AG04449 (cell line): Measurements from ENCODE around the gene PRH2.

Experiments used
- CTCF ChIA-PET: fragments of 350-600 bp; formaldehyde crosslinking; extraction: SDS; loops from one replicate; lab custom pipeline; 2021; ENCODE audit warnings: antibody characterized with exemption; lab: Yijun Ruan, JAX
- POLR2A ChIA-PET: fragments of 400-600, 350-600 bp; formaldehyde crosslinking; extraction: SDS; loops from one replicate; lab custom pipeline; 2020; ENCODE audit warnings: antibody characterized with exemption, inconsistent platforms; lab: Yijun Ruan, JAX
- DNase-seq: peaks from one replicate; pipeline ENCODE4 v3.0.0-alpha.2; 2010; ENCODE audit warnings: low read depth, low spot score
- H3K4me3 ChIP-seq: 2 replicates; pipeline ENCODE4 v1.5.1; 2011; ENCODE audit warnings: low read depth, mild to moderate bottlenecking, control low read depth, low read length
- TF ChIP-seq, protein P1 (sequence below): IDR thresholded peaks from one replicate; pipeline ENCODE4 v1.5.1; 2011; ENCODE audit warnings: mild to moderate bottlenecking, moderate library complexity, low read length, control low read depth, inconsistent platforms; ENCODE audit not compliant: insufficient read depth; ENCODE audit errors: missing control alignments

PRH2 gene

DNA sequence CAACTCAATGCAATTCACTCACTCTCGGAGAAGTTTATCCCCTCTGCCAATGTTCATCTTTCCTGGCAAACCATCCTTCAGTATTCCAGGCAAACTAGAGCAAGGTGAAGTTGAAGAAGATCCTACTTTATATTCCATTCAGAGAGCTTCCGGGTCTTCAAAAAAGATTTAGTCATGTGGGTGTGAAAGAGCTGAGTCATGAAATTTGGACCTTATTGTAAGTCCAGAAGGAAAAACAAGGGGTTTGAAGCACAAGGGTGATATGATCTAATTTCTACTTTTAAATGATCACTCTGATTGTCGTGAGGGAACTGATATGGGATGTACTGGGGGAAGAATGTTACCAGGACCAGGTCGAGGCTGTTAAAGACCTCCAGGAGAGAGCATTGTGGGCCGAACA lies 2.8 kb upstream of the PRH2 start:
- TF ChIP-seq, protein P1, sequence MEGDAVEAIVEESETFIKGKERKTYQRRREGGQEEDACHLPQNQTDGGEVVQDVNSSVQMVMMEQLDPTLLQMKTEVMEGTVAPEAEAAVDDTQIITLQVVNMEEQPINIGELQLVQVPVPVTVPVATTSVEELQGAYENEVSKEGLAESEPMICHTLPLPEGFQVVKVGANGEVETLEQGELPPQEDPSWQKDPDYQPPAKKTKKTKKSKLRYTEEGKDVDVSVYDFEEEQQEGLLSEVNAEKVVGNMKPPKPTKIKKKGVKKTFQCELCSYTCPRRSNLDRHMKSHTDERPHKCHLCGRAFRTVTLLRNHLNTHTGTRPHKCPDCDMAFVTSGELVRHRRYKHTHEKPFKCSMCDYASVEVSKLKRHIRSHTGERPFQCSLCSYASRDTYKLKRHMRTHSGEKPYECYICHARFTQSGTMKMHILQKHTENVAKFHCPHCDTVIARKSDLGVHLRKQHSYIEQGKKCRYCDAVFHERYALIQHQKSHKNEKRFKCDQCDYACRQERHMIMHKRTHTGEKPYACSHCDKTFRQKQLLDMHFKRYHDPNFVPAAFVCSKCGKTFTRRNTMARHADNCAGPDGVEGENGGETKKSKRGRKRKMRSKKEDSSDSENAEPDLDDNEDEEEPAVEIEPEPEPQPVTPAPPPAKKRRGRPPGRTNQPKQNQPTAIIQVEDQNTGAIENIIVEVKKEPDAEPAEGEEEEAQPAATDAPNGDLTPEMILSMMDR, result no peak
- ChIA-PET CTCF (no interaction called here), POLR2A (no interaction called here)
- no peak for DNase-seq
- H3K4me3 ChIP-seq, result no peak overlapping the region

DNA sequence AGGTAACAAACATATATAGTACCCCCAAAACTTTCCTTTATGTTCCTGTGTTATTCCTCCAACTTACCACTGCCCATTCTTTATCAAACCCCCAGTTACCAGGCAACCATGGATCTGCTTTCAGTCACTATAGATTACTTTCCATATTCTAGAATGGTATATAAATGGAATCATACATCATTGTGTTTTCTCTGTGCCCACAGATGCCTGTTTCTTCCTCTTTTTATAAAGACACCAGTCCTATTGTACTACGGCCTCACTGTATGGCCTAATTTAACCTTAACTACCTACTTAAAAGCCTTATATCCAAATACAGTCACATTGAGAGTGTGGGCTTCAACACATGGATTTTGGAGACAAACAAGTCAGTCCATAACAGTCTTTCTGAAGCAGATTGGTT lies 7.5 kb downstream of the PRH2 start:
- CTCF ChIA-PET, result no interaction called here
- DNase-seq, result no peak
- TF ChIP-seq, protein P1, result no peak
- POLR2A ChIA-PET, result no interaction called here
- H3K4me3 ChIP-seq, result no peak overlapping the region

DNA sequence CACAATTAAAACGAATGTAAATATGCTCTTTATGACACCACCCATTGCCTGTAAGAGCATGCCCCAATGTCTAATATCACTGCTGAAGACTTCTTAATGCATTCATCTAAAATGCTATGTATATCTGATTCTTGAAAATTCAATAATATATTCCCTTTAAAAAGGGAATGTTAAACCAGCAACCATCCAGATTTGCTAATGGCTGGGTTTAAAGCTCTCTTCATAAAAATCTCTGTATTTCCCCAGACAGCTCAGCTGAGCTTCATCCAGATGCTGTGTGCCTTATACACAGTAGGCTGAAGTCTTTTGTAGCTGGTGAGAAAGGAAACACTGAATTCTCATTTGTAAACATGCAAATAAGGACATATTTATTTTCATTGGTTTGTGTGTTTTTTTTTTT lies 10.1 kb downstream of the PRH2 start, which contains the start of gene TAS2R14:
TAS2R14 (minus strand) TSS at position 101 of the 400 bp plus-strand sequence; CDS start at position 45, 56 bp downstream.
- POLR2A ChIA-PET, result no interaction called here
- TF ChIP-seq, protein P1, result no peak
- CTCF ChIA-PET, result no interaction called here
- no peak within 1 kb of the TSS for H3K4me3 ChIP-seq
- no peak for DNase-seq

DNA sequence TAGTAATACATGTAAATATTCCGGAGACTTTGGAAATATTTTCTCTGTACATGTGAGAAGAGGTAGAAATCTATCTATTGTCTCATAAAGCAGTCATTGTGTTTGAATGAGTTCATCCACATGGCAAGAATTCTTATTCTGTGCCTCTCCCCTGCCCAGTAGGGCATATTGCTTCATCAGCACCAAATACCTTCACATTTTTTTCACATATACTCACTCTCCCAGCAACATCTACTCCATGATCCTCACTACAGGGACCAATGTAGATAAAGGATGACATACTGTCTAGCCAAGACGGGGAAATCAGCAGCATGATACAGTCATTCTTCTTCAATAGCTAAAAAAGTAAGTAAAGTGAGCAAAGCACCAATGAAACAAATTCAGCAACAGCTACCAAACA lies 11.4 kb downstream of the PRH2 start:
- no peak overlapping the region for H3K4me3 ChIP-seq
- POLR2A ChIA-PET, result no interaction called here
- DNase-seq, result peak; percentile 70
- TF ChIP-seq, protein P1, result no peak
- CTCF ChIA-PET, result no interaction called here

DNA sequence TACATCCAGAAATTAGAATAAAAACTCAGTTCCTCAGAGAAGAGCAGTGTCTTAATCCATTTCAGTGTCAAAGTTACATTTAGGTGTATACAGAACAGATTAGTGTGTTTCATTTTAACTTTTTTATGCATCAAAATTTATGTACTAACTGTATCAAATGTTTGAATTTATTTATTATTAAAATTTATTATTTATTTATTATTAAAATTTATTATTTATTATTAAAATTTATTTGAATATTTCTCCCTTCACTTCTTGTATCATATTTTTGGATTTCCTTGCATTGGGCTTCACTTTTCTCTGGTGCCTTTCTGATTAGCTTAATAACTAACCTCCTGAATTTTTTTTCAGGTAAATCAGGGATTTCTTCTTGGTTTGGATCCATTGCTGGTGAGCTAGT lies 12.3 kb downstream of the PRH2 start:
- DNase-seq, result no peak
- H3K4me3 ChIP-seq, result no peak overlapping the region
- ChIA-PET POLR2A (no interaction called here), CTCF (interaction anchor here (0.6 kb wide), 1 partner anchor 1247 kb away, joined by 3 read pairs; no protein-coding TSS in a partner anchor)
- TF ChIP-seq, protein P1, result no peak

DNA sequence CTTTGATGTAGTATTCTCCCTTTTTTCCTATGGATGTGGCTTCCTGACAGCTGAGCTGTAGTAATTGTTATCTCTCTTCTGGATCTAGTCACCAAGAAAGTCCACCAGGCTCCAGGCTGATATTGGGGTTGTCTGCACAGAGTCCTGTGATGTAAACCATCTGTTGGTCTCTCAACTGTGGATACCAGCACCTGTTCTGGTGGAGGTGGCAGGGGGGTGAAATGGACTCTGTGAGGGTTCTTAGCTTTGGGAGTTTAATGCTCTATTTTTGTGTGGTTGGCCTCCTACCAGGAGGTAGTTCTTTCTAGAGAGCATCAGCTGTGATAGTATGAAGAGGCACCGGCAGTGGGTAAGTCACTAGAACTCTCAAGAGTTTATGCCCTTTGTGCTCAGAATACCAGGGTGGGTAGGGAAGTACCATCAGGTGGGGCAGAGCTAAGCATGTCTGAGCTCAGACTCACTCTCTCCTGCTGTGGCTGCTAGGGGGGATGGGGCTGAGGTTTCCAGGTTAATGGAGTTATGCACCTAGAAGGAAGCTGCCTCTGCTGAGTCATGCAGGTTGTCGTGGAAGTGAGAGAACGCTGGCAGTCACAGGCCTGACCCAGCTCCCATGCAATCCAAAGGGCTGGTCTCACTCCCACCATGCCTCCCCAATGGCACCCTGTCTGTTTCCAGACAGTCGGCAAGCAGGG lies 13.0 kb downstream of the PRH2 start:
- ChIA-PET POLR2A (no interaction called here), CTCF (interaction anchor here (0.9 kb wide), 1 partner anchor 12 kb away, joined by 3 read pairs; no protein-coding TSS in a partner anchor)
- no peak for DNase-seq

More for the DNA sequence above, 13.0 kb downstream of the PRH2 start:
- H3K4me3 ChIP-seq, result no peak overlapping the region
- TF ChIP-seq, protein P1, result no peak
